Measurements from ENCODE around the gene GIGYF1. TPM values are rescaled to one million over a fixed set of nuclear protein-coding genes. Genes with fewer than 3 reads are reported as not detected.

Gene GIGYF1
- total and polyA plus RNA-seq, 2 of the 4 experiments (the other 2 are of a cell fraction): 3.0 to 10.7 TPM

- in situ Hi-C loops (cut with MboI; ENCODE audit: low sequenced_read_pairs): no loop called here
- CTCF ChIA-PET: no interaction called here
- H2BK5ac ChIP-seq (ENCODE audit: low read depth, low read length, poor library complexity, severe bottlenecking): no peak overlapping the region
- no peak overlapping the region for H2BK15ac ChIP-seq (ENCODE audit: low read depth, low read length)
- intact Hi-C loops (cut with micrococcal nuclease): no loop called here
- H3K79me1 ChIP-seq (ENCODE audit: low read depth in 1 of 2, low read length in 2 of 2): no peaks in the 10 kb centered on the region
- H2AFZ ChIP-seq (replicated peaks; ENCODE audit: low read length, poor library complexity): no peak overlapping the region
- H2AK9ac ChIP-seq (replicated peaks; ENCODE audit: low read depth, low read length, poor library complexity): no peak overlapping the region
- no peak for DNase-seq
- no peaks in the 10 kb centered on the region for H4K20me1 ChIP-seq (ENCODE audit: insufficient read depth, low read length)
- H2BK20ac ChIP-seq (ENCODE audit: low read depth, low read length): no peak overlapping the region
- no peak overlapping the region for H3K14ac ChIP-seq (replicated peaks; ENCODE audit: low read depth, low read length)
- H4K8ac ChIP-seq (ENCODE audit: low read depth in 2 of 2, low read length in 2 of 2): no peak overlapping the region
- H3K9me3 ChIP-seq (ENCODE audit: control insufficient read depth, insufficient read depth, low read length): no peaks in the 10 kb centered on the region
- H3K4me2 ChIP-seq (ENCODE audit: low read depth, low read length): no peak overlapping the region
- no TSS peak for BruUV-seq (replicated peaks)
- H3K4ac ChIP-seq (ENCODE audit: low read depth, low read length): no peak overlapping the region
- H3K4me1 ChIP-seq (ENCODE audit: control insufficient read depth, insufficient read depth, low read length): no peaks in the 10 kb centered on the region
- no peak overlapping the region for H3K27ac ChIP-seq (ENCODE audit: insufficient read depth, low read length)
- no peak overlapping the region for H3K18ac ChIP-seq (ENCODE audit: low read depth, low read length)
- H3K56ac ChIP-seq (ENCODE audit: extremely low read depth, insufficient read depth, low read length): no peak overlapping the region
- H2BK120ac ChIP-seq (ENCODE audit: low read depth, low read length): no peak overlapping the region
- TF ChIP-seq ELK1 (IDR thresholded peaks at IDR 0.05; ENCODE audit: borderline replicate concordance, low read depth, low read length): no peak
- no peak for TF ChIP-seq USF2 (IDR thresholded peaks at IDR 0.05; ENCODE audit: low read depth, low read length)
- TF ChIP-seq SMC3 (IDR thresholded peaks at IDR 0.05; ENCODE audit: low read depth, low read length): no peak
- no peak for TF ChIP-seq RAD21 (IDR thresholded peaks at IDR 0.05; ENCODE audit: low read length)
- TF ChIP-seq CTCF (conservative IDR thresholded peaks at IDR 0.05; ENCODE audit: low read depth, low read length): no peak
- no peak for TF ChIP-seq CEBPB (IDR thresholded peaks at IDR 0.05; ENCODE audit: low read depth, low read length)
- no peak for TF ChIP-seq BHLHE40 (IDR thresholded peaks at IDR 0.05; ENCODE audit: low read depth, low read length)
- no peak for TF ChIP-seq MAZ (IDR thresholded peaks at IDR 0.05; ENCODE audit: borderline replicate concordance, low read depth, low read length)
- no peak for TF ChIP-seq RFX5 (IDR thresholded peaks at IDR 0.05; ENCODE audit: low read depth, low read length)
- no peak for TF ChIP-seq FOS (IDR thresholded peaks at IDR 0.05; ENCODE audit: low read depth, low read length)
- TF ChIP-seq POLR2A (IDR thresholded peaks at IDR 0.05; ENCODE audit: low read depth, low read length): no peak
- no peak for TF ChIP-seq NFE2L2 (IDR thresholded peaks at IDR 0.05; ENCODE audit: low read depth, low read length)
- TF ChIP-seq MAFK (IDR thresholded peaks at IDR 0.05; ENCODE audit: low read depth, low read length): no peak
- TF ChIP-seq CHD1 (IDR thresholded peaks at IDR 0.05; ENCODE audit: low read depth, low read length): no peak
- TF ChIP-seq RCOR1 (IDR thresholded peaks at IDR 0.05; ENCODE audit: insufficient replicate concordance, low read length): no peak
- TF ChIP-seq MXI1 (IDR thresholded peaks at IDR 0.05; ENCODE audit: borderline replicate concordance, low read depth, low read length): no peak
- POLR2A ChIA-PET (ENCODE audit: unreplicated experiment): no interaction called here
- H3K36me3 ChIP-seq (ENCODE audit: control insufficient read depth, insufficient read depth, low read length): no peaks in the 10 kb centered on the region
- no peak overlapping the region for H3K9ac ChIP-seq (ENCODE audit: low read depth, low read length)
- H4K91ac ChIP-seq (ENCODE audit: insufficient read depth, low read depth, low read length): no peak overlapping the region
- H2AK5ac ChIP-seq (ENCODE audit: low read depth, low read length): no peak overlapping the region
- no peak for ATAC-seq (ENCODE audit: low read depth)
- peaks cover 23% of the 10 kb centered on the region for H3K27me3 ChIP-seq (ENCODE audit: control insufficient read depth, insufficient read depth, low read length)
- H4K5ac ChIP-seq (ENCODE audit: low read depth, low read length): no peak overlapping the region
- WGBS, 2 experiments (ENCODE audit: extremely low coverage in 2 of 2, insufficient read length in 1 of 2): 100% methylated on average over 3 of the region's 6 CpGs; no CpG with 5 or more reads in 1 of the 2 experiments
- no peaks in the 10 kb centered on the region for H3K9me1 ChIP-seq (ENCODE audit: insufficient read depth, low read length)
- H3K4me3 ChIP-seq (ENCODE audit: insufficient read depth, low read depth, low read length): no peak overlapping the region
- no peak overlapping the region for H3K23ac ChIP-seq (ENCODE audit: low read depth, low read length)
- dilution Hi-C loops (cut with HindIII; ENCODE audit: low sequenced_read_pairs, unreplicated experiment): no loop called here
Observed at GRCh38 chr7:100739934-100740333, 45.9 kb upstream of the GIGYF1 start.

All from IMR-90 (cell line).